Stomach (tissue), 9 donors: ENCODE measurements around the gene ZMYND12. TPM values are rescaled to one million over a fixed set of nuclear protein-coding genes. Genes with fewer than 3 reads are reported as not detected.

ENCODE experiments used
- DNase-seq, 2 donors: peaks; one replicate each; pipeline versions ENCODE4 v3.0.0 to v3.0.0-alpha.2; 2013 to 2019
- H3K27ac ChIP-seq, 5 donors: fragments of 200-600 bp in 4 of 5; sonication (generic) in 4 of 5; one replicate each; pipeline ENCODE4 v1.5.1; 2013 to 2019; ENCODE audit warnings: mild to moderate bottlenecking in 1 of 5, moderate library complexity in 1 of 5
- H3K27me3 ChIP-seq, 3 donors: fragments of 200-600 bp; sonication (generic); one replicate each; pipeline ENCODE4 v1.5.1; 2017 to 2019; ENCODE audit warnings: mixed run types in 1 of 3
- H3K36me3 ChIP-seq, 4 donors: fragments of 200-600 bp; sonication (generic); 1 replicate in 3 of 4; 2 replicates in 1 of 4; pipeline ENCODE4 v1.5.1; 2016 to 2019
- H3K4me1 ChIP-seq, 4 donors: fragments of 200-600 bp; sonication (generic); one replicate each; pipeline ENCODE4 v1.5.1; 2016 to 2019
- H3K4me3 ChIP-seq, 4 donors: fragments of 200-600 bp; sonication (generic) in 3 of 4; one replicate each; pipeline ENCODE4 v1.5.1; 2016 to 2019; ENCODE audit warnings: mild to moderate bottlenecking in 1 of 4
- H3K9me3 ChIP-seq, 4 donors: fragments of 200-600 bp; sonication (generic); one replicate each; pipeline ENCODE4 v1.5.1; 2016 to 2019
- CTCF ChIP-seq, 7 experiments: fragments of 450-650 bp in 4 of 7; fragments of 200-600 bp in 3 of 7; sonication (generic) in 3 of 7; IDR thresholded peaks; one replicate each; pipeline ENCODE4 v1.5.1; 2016 to 2019; ENCODE audit warnings: antibody characterized with exemption in 7 of 7, control low read depth in 2 of 7, mild to moderate bottlenecking in 1 of 7
- EP300 ChIP-seq: sonication (generic); formaldehyde crosslinking; IDR thresholded peaks from one replicate; pipeline ENCODE4 v1.6.1; 2017; ENCODE audit warnings: antibody characterized with exemption
- POLR2A ChIP-seq, 4 donors: fragments of 450-650 bp; IDR thresholded peaks; one replicate each; pipeline ENCODE4 v1.6.1; 2016; ENCODE audit warnings: antibody characterized with exemption in 4 of 4, control low read depth in 2 of 4, mild to moderate bottlenecking in 1 of 4, moderate library complexity in 1 of 4
- POLR2AphosphoS5 ChIP-seq, 3 donors: sonication (generic); formaldehyde crosslinking; IDR thresholded peaks; one replicate each; pipeline ENCODE4 v1.6.1; 2016; ENCODE audit warnings: antibody characterized with exemption in 3 of 3
- WGBS, 5 donors: extraction: QIAGEN DNeasy Blood & Tissue Kit in 3 of 5; methylation state at CpG; one replicate each; pipeline versions ENCODE4 v1.1.5 to v1.1.7; 2013 to 2018; 5-methylcytosine and 5-hydroxymethylcytosine counted together
- intact Hi-C: fragments of 100-400 bp; cut with DNase I; formaldehyde crosslinking; loops from one replicate; pipeline ENCODE4 v1.15.1; 2023; ENCODE audit warnings: low total_unique reads
- polyA plus RNA-seq, 3 donors: library from polyadenylated mRNA; stranded (reverse); fragments of 200-250 nt; gene quantifications; one replicate each; pipeline ENCODE4 v1.2.3, GENCODE V29; 2013
- total RNA-seq, 5 donors: library from RNA; depleted of rRNA; stranded (reverse); fragments of >200 nt; gene quantifications; one replicate each; pipeline versions ENCODE4 v1.1.0 to v1.2.3, GENCODE V29; 2014 to 2016
- donor health status: healthy with polysubstance abuse.
- donor health status: Bipolar disorder and iron deficiency.
- donor health status: healthy.

Gene ZMYND12
- total and polyA plus RNA-seq, 8 donors = 0.18 to 245 (median 1.9) TPM; not detected in 2

DNA sequence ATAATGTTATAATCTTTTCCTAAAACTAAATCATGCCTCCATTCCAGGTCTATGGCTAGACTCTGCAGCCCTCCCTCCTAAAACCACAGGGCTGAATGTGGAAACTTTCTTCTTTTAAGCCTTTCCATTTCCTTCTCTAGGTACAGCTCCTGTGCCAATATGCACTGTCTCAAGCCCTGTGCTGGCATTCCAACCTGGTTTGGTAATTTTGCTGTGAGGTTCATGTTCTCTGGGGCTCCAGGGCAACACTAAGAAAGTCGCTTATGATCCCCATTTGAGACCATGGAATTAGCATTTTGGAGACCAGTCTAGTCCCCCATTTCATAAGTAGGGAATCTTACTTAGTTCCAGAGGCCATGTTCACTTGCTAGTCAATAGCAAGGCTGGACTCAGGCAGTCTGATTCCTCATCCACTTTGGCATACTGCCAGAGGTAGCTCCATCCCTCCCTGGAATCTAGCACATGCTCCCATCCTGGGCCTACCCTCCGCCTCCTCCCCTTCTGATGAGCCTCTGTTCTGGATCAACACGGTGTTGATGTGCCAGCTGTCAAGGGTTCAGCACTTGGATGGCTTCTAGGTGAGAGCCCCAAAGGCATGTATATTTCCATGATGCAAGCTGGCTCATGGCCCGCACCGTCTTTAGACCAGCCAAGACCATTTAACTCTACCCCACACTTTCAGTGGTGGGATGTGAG is 36.5 kb downstream of the ZMYND12 start:
- peak overlapping the region in 3 of 5 donors; percentile 54 to 88 (median 65) for H3K27ac ChIP-seq
- peaks cover 7 to 37% (median 14%) of the 10 kb centered on the region in 4 donors for H3K4me1 ChIP-seq
- intact Hi-C loops = no loop called here
- H3K9me3 ChIP-seq = no peaks in the 10 kb centered on the region
- DNase-seq = peak in 1 of 2 donors; percentile 86
- H3K27me3 ChIP-seq = no peaks in the 10 kb centered on the region
- 67 to 92% (median 79%) methylated on average over 4 to 5 of the region's 5 CpGs for WGBS, 5 donors
- H3K36me3 ChIP-seq = peaks cover 0 to 6% (median 0%) of the 10 kb centered on the region in 4 donors
- TF ChIP-seq CTCF (IDR thresholded peaks at IDR 0.05) (no peak), POLR2A (IDR thresholded peaks at IDR 0.05) (no peak), EP300 (peak; percentile 75), POLR2AphosphoS5 (IDR thresholded peaks at IDR 0.05) (peak; percentile 37 to 84 (median 38))
- H3K4me3 ChIP-seq = no peak overlapping the region

- 84 to 100% (median 91%) methylated on average over 1 of the region's 1 CpG for WGBS, 5 donors
- DNase-seq = no peak
- H3K4me3 ChIP-seq = no peak overlapping the region
- no peaks in the 10 kb centered on the region for H3K27me3 ChIP-seq
- intact Hi-C loops = no loop called here
- TF ChIP-seq POLR2AphosphoS5 (IDR thresholded peaks at IDR 0.05) (no peak), EP300 (no peak)
- no peaks in the 10 kb centered on the region for H3K9me3 ChIP-seq
- H3K4me1 ChIP-seq = peaks cover 7 to 37% (median 14%) of the 10 kb centered on the region in 4 donors
- peak overlapping the region in 1 of 5 donors; percentile 88 for H3K27ac ChIP-seq
- H3K36me3 ChIP-seq = peaks cover 0 to 7% (median 0%) of the 10 kb centered on the region in 4 donors
Observed at GRCh38 chr1:42418516-42418915, 37.3 kb downstream of the ZMYND12 start.

DNA sequence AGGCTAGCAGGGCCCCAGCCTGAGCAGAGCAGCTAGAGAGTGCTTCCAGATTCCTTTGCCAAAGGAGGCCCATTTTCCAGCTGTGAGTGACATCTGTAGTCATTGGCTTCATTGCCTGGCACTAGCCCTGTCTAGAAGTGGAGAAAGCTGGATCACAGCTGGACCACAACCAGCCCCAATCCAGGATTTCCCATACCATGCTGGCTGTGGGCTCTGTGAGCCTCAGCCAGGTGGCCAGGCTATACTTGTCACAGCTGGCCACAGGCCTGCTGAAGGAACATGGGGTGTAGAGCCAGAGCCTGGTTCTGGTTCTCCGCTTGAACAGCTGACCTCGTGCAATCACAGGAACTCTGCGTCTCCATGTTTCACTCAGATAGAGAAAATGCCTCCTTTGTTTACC is 38.7 kb downstream of the ZMYND12 start:
- no peak for TF ChIP-seq CTCF (IDR thresholded peaks at IDR 0.05)
- TF ChIP-seq POLR2A (IDR thresholded peaks at IDR 0.05) = no peak
- TF ChIP-seq POLR2AphosphoS5 (IDR thresholded peaks at IDR 0.05) = no peak
- TF ChIP-seq EP300 = no peak
- peaks cover 0 to 7% (median 0%) of the 10 kb centered on the region in 4 donors for H3K36me3 ChIP-seq
- peaks cover 7 to 30% (median 14%) of the 10 kb centered on the region in 4 donors for H3K4me1 ChIP-seq
- WGBS, 5 donors = 27 to 75% (median 62%) methylated on average over 3 of the region's 3 CpGs
- no peaks in the 10 kb centered on the region for H3K27me3 ChIP-seq
- intact Hi-C loops = no loop called here
- no peaks in the 10 kb centered on the region for H3K9me3 ChIP-seq
- H3K4me3 ChIP-seq = no peak overlapping the region
- H3K27ac ChIP-seq = peak overlapping the region in 1 of 5 donors; percentile 88
- no peak for DNase-seq

DNA sequence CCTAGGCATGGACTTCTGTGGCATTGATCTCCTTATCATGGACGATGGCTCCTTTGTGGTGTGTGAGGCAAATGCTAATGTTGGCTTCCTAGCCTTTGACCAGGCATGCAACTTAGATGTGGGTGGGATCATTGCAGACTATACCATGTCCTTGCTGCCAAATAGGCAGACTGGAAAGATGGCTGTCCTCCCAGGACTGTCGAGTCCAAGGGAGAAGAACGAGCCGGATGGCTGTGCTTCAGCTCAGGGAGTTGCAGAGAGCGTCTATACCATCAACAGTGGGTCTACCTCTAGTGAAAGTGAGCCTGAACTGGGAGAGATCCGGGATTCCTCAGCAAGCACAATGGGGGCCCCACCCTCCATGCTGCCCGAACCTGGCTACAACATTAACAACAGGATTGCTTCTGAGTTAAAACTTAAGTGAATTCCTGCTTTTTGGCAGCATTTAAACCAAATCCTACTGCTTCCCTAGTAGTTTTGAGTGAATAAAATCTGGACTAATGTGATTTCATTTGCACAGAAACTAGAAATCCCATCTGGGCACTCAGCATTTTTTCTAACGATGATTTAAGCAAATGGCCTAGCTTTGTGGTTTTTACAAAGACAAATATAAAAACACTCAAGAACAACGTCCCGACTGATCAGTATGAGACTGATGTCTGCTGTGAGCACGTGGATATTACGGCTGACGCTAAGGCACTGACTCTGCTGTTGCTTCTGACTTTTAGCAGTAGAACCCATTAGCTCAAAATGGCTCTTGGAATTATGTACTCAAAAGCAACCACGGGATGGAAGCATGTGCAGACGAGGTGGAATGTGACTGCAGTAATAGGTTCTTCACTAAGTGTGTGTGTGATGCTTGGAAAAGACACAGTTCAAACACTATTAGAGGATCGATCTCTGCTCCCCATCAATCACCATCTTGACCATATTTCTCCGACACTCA is 41.0 kb downstream of the ZMYND12 start:
- WGBS, 5 donors = 86 to 93% (median 90%) methylated on average over 17 of the region's 17 CpGs
- no peaks in the 10 kb centered on the region for H3K27me3 ChIP-seq
- H3K36me3 ChIP-seq = peaks cover 0 to 11% (median 0%) of the 10 kb centered on the region in 4 donors
- no peak for TF ChIP-seq POLR2AphosphoS5 (IDR thresholded peaks at IDR 0.05)
- TF ChIP-seq POLR2A (IDR thresholded peaks at IDR 0.05) = no peak
- no peak for TF ChIP-seq CTCF (IDR thresholded peaks at IDR 0.05)
- TF ChIP-seq EP300 = no peak
- H3K4me1 ChIP-seq = peaks cover 0 to 6% (median under 1%) of the 10 kb centered on the region in 4 donors
- intact Hi-C loops = no loop called here
- no peak overlapping the region for H3K27ac ChIP-seq
- H3K4me3 ChIP-seq = no peak overlapping the region
- DNase-seq = no peak
- H3K9me3 ChIP-seq = no peaks in the 10 kb centered on the region
